Measurements from ENCODE around the gene AATF.

GRCh38 chr17:36977066-36977465 is 28.3 kb downstream of the AATF start:
- TF ChIP-seq, protein P1, sequence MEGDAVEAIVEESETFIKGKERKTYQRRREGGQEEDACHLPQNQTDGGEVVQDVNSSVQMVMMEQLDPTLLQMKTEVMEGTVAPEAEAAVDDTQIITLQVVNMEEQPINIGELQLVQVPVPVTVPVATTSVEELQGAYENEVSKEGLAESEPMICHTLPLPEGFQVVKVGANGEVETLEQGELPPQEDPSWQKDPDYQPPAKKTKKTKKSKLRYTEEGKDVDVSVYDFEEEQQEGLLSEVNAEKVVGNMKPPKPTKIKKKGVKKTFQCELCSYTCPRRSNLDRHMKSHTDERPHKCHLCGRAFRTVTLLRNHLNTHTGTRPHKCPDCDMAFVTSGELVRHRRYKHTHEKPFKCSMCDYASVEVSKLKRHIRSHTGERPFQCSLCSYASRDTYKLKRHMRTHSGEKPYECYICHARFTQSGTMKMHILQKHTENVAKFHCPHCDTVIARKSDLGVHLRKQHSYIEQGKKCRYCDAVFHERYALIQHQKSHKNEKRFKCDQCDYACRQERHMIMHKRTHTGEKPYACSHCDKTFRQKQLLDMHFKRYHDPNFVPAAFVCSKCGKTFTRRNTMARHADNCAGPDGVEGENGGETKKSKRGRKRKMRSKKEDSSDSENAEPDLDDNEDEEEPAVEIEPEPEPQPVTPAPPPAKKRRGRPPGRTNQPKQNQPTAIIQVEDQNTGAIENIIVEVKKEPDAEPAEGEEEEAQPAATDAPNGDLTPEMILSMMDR (IDR thresholded peaks at IDR 0.05) = no peak
- no peak for TF ChIP-seq CREB1 (CRISPR knock-in tag; IDR thresholded peaks at IDR 0.05)

Data from WTC11 (cell line).